SK-N-MC (cell line): ENCODE results near the gene CFAP161.

Source experiments
- DNase-seq: peaks from one replicate; pipeline ENCODE4 v3.0.0-alpha.2; 2011; ENCODE audit warnings: low read depth, low spot score
- H3K27ac ChIP-seq: fragments of 200-600 bp; sonication (generic); 2 replicates; pipeline ENCODE4 v1.5.1; 2016; ENCODE audit warnings: mixed run types
- H3K36me3 ChIP-seq: fragments of 200-600 bp; sonication (generic); 2 replicates; pipeline ENCODE4 v1.6.1; 2017; ENCODE audit warnings: antibody characterized with exemption, low read length, mixed read lengths; ENCODE audit not compliant: insufficient read depth
- H3K4me3 ChIP-seq: fragments of 200-600 bp; sonication (generic); 2 replicates; pipeline ENCODE4 v1.5.1; 2016
- H3K9ac ChIP-seq: fragments of 200-600 bp; sonication (generic); 2 replicates; pipeline ENCODE4 v1.8.0; 2017; ENCODE audit warnings: mixed run types, mixed read lengths; ENCODE audit not compliant: insufficient read length
- H3K9me3 ChIP-seq: fragments of 200-600 bp; sonication (generic); 2 replicates; pipeline ENCODE4 v1.6.1; 2017; ENCODE audit warnings: low read depth, mild to moderate bottlenecking, antibody characterized with exemption, low read length, moderate library complexity, mixed read lengths
- EZH2 ChIP-seq: fragments of 200-600 bp; sonication (generic); IDR thresholded peaks from one replicate; pipeline ENCODE4 v1.6.1; 2017; ENCODE audit warnings: antibody characterized with exemption
- FOXP2 ChIP-seq: optimal IDR thresholded peaks from 2 replicates; pipeline ENCODE3; 2011; ENCODE audit warnings: mild to moderate bottlenecking, moderate library complexity; ENCODE audit not compliant: insufficient read depth; ENCODE audit errors: extremely low read length, control extremely low read depth
- POLR2AphosphoS5 ChIP-seq: IDR thresholded peaks from 2 replicates; pipeline ENCODE4 v1.6.1; 2012; ENCODE audit warnings: mild to moderate bottlenecking, low read depth, low read length, borderline replicate concordance

The CFAP161 gene

GRCh38 chr15:81160312-81161159 is 26.5 kb downstream of the CFAP161 start:
- Histone ChIP-seq H3K9me3 (no peaks in the 10 kb centered on the region), H3K27ac (no peak overlapping the region), H3K9ac (no peak overlapping the region), H3K4me3 (no peak overlapping the region), H3K36me3 (no peaks in the 10 kb centered on the region)
- no peak for DNase-seq
- TF ChIP-seq EZH2 (no peak), POLR2AphosphoS5 (no peak), FOXP2 (no peak)

GRCh38 chr15:81161160-81161673 is 27.1 kb downstream of the CFAP161 start:
- H3K4me3 ChIP-seq: no peak overlapping the region
- H3K36me3 ChIP-seq: no peaks in the 10 kb centered on the region
- TF ChIP-seq POLR2AphosphoS5 (no peak), EZH2 (no peak), FOXP2 (no peak)
- no peaks in the 10 kb centered on the region for H3K9me3 ChIP-seq
- no peak for DNase-seq
- no peak overlapping the region for H3K27ac ChIP-seq
- no peak overlapping the region for H3K9ac ChIP-seq

- no peak overlapping the region for H3K4me3 ChIP-seq
- no peak for DNase-seq
- no peaks in the 10 kb centered on the region for H3K9me3 ChIP-seq
- TF ChIP-seq FOXP2 (no peak), POLR2AphosphoS5 (no peak), EZH2 (no peak)
- H3K9ac ChIP-seq: no peak overlapping the region
- no peak overlapping the region for H3K27ac ChIP-seq
- H3K36me3 ChIP-seq: no peaks in the 10 kb centered on the region
These were observed 27.8 kb downstream of the CFAP161 start for GRCh38 chr15:81161851-81162250.

- H3K36me3 ChIP-seq: no peaks in the 10 kb centered on the region
- no peak overlapping the region for H3K4me3 ChIP-seq
- H3K9ac ChIP-seq: no peak overlapping the region
- H3K9me3 ChIP-seq: no peaks in the 10 kb centered on the region
- H3K27ac ChIP-seq: no peak overlapping the region
- no peak for TF ChIP-seq EZH2
- no peak for TF ChIP-seq POLR2AphosphoS5
- TF ChIP-seq FOXP2: no peak
- DNase-seq: no peak
These were observed 30.1 kb downstream of the CFAP161 start for GRCh38 chr15:81163961-81164800.

- Histone ChIP-seq H3K4me3 (no peak overlapping the region), H3K36me3 (no peaks in the 10 kb centered on the region), H3K27ac (no peak overlapping the region), H3K9me3 (no peaks in the 10 kb centered on the region), H3K9ac (no peak overlapping the region)
- DNase-seq: no peak
- TF ChIP-seq FOXP2: no peak
- TF ChIP-seq EZH2: no peak
These were observed 31.5 kb downstream of the CFAP161 start for GRCh38 chr15:81165535-81165934.

- Histone ChIP-seq H3K27ac (no peak overlapping the region), H3K4me3 (no peak overlapping the region), H3K9ac (no peak overlapping the region), H3K9me3 (no peaks in the 10 kb centered on the region), H3K36me3 (no peaks in the 10 kb centered on the region)
- TF ChIP-seq FOXP2 (no peak), POLR2AphosphoS5 (no peak), EZH2 (no peak)
- no peak for DNase-seq
These were observed 32.7 kb downstream of the CFAP161 start for GRCh38 chr15:81166636-81167305.

GRCh38 chr15:81168131-81168526 is 34.1 kb downstream of the CFAP161 start:
- H3K9me3 ChIP-seq: no peaks in the 10 kb centered on the region
- H3K36me3 ChIP-seq: no peaks in the 10 kb centered on the region
- no peak overlapping the region for H3K9ac ChIP-seq
- no peak overlapping the region for H3K4me3 ChIP-seq
- no peak for DNase-seq
- no peak overlapping the region for H3K27ac ChIP-seq
- TF ChIP-seq FOXP2 (no peak), EZH2 (no peak), POLR2AphosphoS5 (no peak)

- no peak for TF ChIP-seq POLR2AphosphoS5
- TF ChIP-seq EZH2: no peak
- TF ChIP-seq FOXP2: no peak
- Histone ChIP-seq H3K27ac (no peak overlapping the region), H3K36me3 (no peaks in the 10 kb centered on the region), H3K9me3 (no peaks in the 10 kb centered on the region), H3K4me3 (no peak overlapping the region), H3K9ac (no peak overlapping the region)
- no peak for DNase-seq
These were observed 34.6 kb downstream of the CFAP161 start for GRCh38 chr15:81168644-81169043.
